OCI-LY1 (cell line): ENCODE measurements around the gene ARHGEF10L.

ENCODE experiments used
- CTCF ChIP-seq: fragments of 200-600 bp; sonication (generic), shearing (Covaris generic); IDR thresholded peaks from 2 replicates; pipeline ENCODE4 v1.5.1; 2017; ENCODE audit warnings: mild to moderate bottlenecking, antibody characterized with exemption, low read length, moderate library complexity, mixed read lengths
- EZH2 ChIP-seq: fragments of 200-600 bp; sonication (generic), shearing (Covaris generic); IDR thresholded peaks from 2 replicates; pipeline ENCODE4 v1.8.0; 2017; ENCODE audit warnings: borderline replicate concordance, mixed run types, mild to moderate bottlenecking, antibody characterized with exemption, low read length, moderate library complexity, mixed read lengths

GRCh38 chr1:17642943-17643342, 103.4 kb downstream of the ARHGEF10L start:
- TF ChIP-seq CTCF (no peak), EZH2 (no peak)
